ENCODE data around the gene PM20D1. TPM values are rescaled to one million over a fixed set of nuclear protein-coding genes. Genes with fewer than 3 reads are reported as not detected.
"Not testable (repeated sequence)": the region's sequence is repeated elsewhere in the genome, so short reads cannot be mapped to it uniquely, and the experiment has no call there.

Gene PM20D1
- polyA plus RNA-seq, 1 of the 3 experiments (the other 2 are of a cell fraction), result not detected

GRCh38 chr1:205826016-205826806 lies 23.7 kb downstream of the PM20D1 start:
- POLR2A ChIA-PET, result no interaction called here
- peaks cover 0 to 2% of the 10 kb centered on the region in 2 experiments; a peak in 1 of 4 replicates for H3K4me1 ChIP-seq (ENCODE audit: control insufficient read depth in 1 of 2, insufficient read depth in 2 of 2, low read depth in 1 of 2, low read length in 1 of 2)
- WGBS (ENCODE audit: low lambda C conversion rate), result 82% methylated on average over 7 of the region's 8 CpGs

DNA sequence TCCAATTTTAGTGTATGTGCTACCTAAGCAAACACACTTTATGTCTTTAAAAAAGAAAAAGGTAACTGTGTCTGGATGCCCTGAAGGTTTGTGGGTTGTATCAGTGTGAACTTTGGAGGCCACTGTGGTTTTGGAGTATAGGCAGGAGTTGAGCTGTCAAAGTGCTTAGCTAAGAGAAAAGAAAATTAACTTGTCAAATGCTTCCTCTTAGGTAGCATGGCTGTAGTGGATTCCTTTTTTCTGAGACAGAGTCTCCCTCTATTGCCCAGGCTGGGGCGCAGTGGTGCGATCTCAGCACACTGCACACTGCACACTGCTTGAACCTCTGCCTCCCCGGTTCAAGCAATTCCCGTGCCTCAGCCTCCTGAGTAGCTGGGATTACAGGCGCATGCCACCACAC lies 25.8 kb downstream of the PM20D1 start:
- no peak for TF ChIP-seq MEF2A (IDR thresholded peaks at IDR 0.05; ENCODE audit: borderline replicate concordance, low read depth)
- no peak for TF ChIP-seq SMC3 (IDR thresholded peaks at IDR 0.05; ENCODE audit: low read depth, low read length)
- TF ChIP-seq TEAD4 (IDR thresholded peaks at IDR 0.05; ENCODE audit: borderline replicate concordance, insufficient read depth), result no peak
- TF ChIP-seq RFX5 (IDR thresholded peaks at IDR 0.05; ENCODE audit: low read length), result no peak
- TF ChIP-seq FOXJ3 (CRISPR knock-in tag; IDR thresholded peaks at IDR 0.05), result no peak
- TF ChIP-seq POLR2AphosphoS5 (IDR thresholded peaks at IDR 0.05; ENCODE audit: low read depth, low read length), result no peak
- no peak for TF ChIP-seq SIN3A (IDR thresholded peaks at IDR 0.05; ENCODE audit: borderline replicate concordance, low read depth, low read length)
- TF ChIP-seq REST (IDR thresholded peaks at IDR 0.05; ENCODE audit: low read depth, low read length), result no peak
- no peak for TF ChIP-seq USF1 (IDR thresholded peaks at IDR 0.05; ENCODE audit: borderline replicate concordance, low read depth)
- 91% methylated on average over 5 of the region's 5 CpGs for WGBS (ENCODE audit: low lambda C conversion rate)
- ChIA-PET CTCF (interaction anchor here (1.2 kb wide), 1 partner anchor 10 kb away, joined by 3 read pairs; no protein-coding TSS in a partner anchor), POLR2A (no interaction called here)
- no peak overlapping the region for H3K9ac ChIP-seq
- no peak overlapping the region for H3K4me2 ChIP-seq
- no peaks in the 10 kb centered on the region for H4K20me1 ChIP-seq (ENCODE audit: insufficient read depth)
- DNase-seq, result no peak
- H3F3A ChIP-seq (replicated peaks; ENCODE audit: insufficient read depth), result no peaks in the 10 kb centered on the region
- H3K4me1 ChIP-seq (ENCODE audit: control insufficient read depth in 1 of 2, insufficient read depth in 2 of 2, low read depth in 1 of 2, low read length in 1 of 2), result peaks cover 0 to 2% of the 10 kb centered on the region in 2 experiments; a peak in 1 of 4 replicates
- no peaks in the 10 kb centered on the region for H3K27me3 ChIP-seq (ENCODE audit: insufficient read depth)
- H3K36me3 ChIP-seq (replicated peaks in 1 of 2; ENCODE audit: control insufficient read depth in 1 of 2, insufficient read depth in 2 of 2, low read length in 1 of 2), result no peaks in the 10 kb centered on the region
- no peak overlapping the region for H3K27ac ChIP-seq (ENCODE audit: low read depth in 2 of 2, low read length in 1 of 2)
- H3K4me3 ChIP-seq (ENCODE audit: low read depth in 2 of 2, low read length in 1 of 2), result no peak overlapping the region
- H2AFZ ChIP-seq (ENCODE audit: low read depth), result no peak overlapping the region
- no peaks in the 10 kb centered on the region for H3K79me2 ChIP-seq (ENCODE audit: insufficient read depth)
- H3K9me3 ChIP-seq, result no peaks in the 10 kb centered on the region
- no peaks in the 10 kb centered on the region for H3K9me2 ChIP-seq

More at GRCh38 chr1:205826016-205826806, 23.7 kb downstream of the PM20D1 start:
- no peak for DNase-seq
- no peak overlapping the region for H3K4me3 ChIP-seq (ENCODE audit: low read depth in 2 of 2, low read length in 1 of 2)
- H2AFZ ChIP-seq (ENCODE audit: low read depth), result no peak overlapping the region
- H3K9me2 ChIP-seq, result no peaks in the 10 kb centered on the region
- CTCF ChIA-PET, result interaction anchor here (1.3 to 2.4 kb wide), 4 partner anchors 9 to 151 kb away, joined by 4 to 11 read pairs (median 5); no protein-coding TSS in a partner anchor
- no peaks in the 10 kb centered on the region for H3K27me3 ChIP-seq (ENCODE audit: insufficient read depth)
- no peak overlapping the region for H3K27ac ChIP-seq (ENCODE audit: low read depth in 2 of 2, low read length in 1 of 2)
- no peak overlapping the region for H3K9ac ChIP-seq
- no peaks in the 10 kb centered on the region for H3K36me3 ChIP-seq (replicated peaks in 1 of 2; ENCODE audit: control insufficient read depth in 1 of 2, insufficient read depth in 2 of 2, low read length in 1 of 2)
- H3K9me3 ChIP-seq, result no peaks in the 10 kb centered on the region
- no peak overlapping the region for H3K4me2 ChIP-seq
- no peaks in the 10 kb centered on the region for H3K79me2 ChIP-seq (ENCODE audit: insufficient read depth)
- no peaks in the 10 kb centered on the region for H3F3A ChIP-seq (replicated peaks; ENCODE audit: insufficient read depth)
- TF ChIP-seq RCOR1 (IDR thresholded peaks at IDR 0.05; ENCODE audit: low read length) (no peak), IRF3 (IDR thresholded peaks at IDR 0.05; ENCODE audit: low read depth, low read length) (no peak), CHD2 (IDR thresholded peaks at IDR 0.05; ENCODE audit: low read length, partially characterized antibody) (no peak), TAF1 (IDR thresholded peaks at IDR 0.05; ENCODE audit: borderline replicate concordance, low read depth, low read length) (no peak)
- TF ChIP-seq, protein P1, sequence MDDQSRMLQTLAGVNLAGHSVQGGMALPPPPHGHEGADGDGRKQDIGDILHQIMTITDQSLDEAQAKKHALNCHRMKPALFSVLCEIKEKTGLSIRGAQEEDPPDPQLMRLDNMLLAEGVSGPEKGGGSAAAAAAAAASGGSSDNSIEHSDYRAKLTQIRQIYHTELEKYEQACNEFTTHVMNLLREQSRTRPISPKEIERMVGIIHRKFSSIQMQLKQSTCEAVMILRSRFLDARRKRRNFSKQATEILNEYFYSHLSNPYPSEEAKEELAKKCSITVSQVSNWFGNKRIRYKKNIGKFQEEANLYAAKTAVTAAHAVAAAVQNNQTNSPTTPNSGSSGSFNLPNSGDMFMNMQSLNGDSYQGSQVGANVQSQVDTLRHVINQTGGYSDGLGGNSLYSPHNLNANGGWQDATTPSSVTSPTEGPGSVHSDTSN (IDR thresholded peaks at IDR 0.05), result no peak
- no peaks in the 10 kb centered on the region for H4K20me1 ChIP-seq (ENCODE audit: insufficient read depth)

GRCh38 chr1:205823260-205823659 lies 26.7 kb downstream of the PM20D1 start:
- POLR2A ChIA-PET, result not testable (repeated sequence)

More at GRCh38 chr1:205823260-205823659, 26.7 kb downstream of the PM20D1 start:
- H3F3A ChIP-seq (replicated peaks; ENCODE audit: insufficient read depth); H3K9me2 ChIP-seq; H3K79me2 ChIP-seq (ENCODE audit: insufficient read depth); H4K20me1 ChIP-seq (ENCODE audit: insufficient read depth); DNase-seq; H3K27me3 ChIP-seq (ENCODE audit: insufficient read depth); H3K27ac ChIP-seq (ENCODE audit: low read depth in 2 of 2, low read length in 1 of 2); H2AFZ ChIP-seq (ENCODE audit: low read depth); CTCF ChIA-PET; H3K9ac ChIP-seq; H3K4me3 ChIP-seq (ENCODE audit: low read depth in 2 of 2, low read length in 1 of 2); H3K4me1 ChIP-seq (ENCODE audit: control insufficient read depth in 1 of 2, insufficient read depth in 2 of 2, low read depth in 1 of 2, low read length in 1 of 2); H3K4me2 ChIP-seq; H3K36me3 ChIP-seq (replicated peaks in 1 of 2; ENCODE audit: control insufficient read depth in 1 of 2, insufficient read depth in 2 of 2, low read length in 1 of 2); H3K9me3 ChIP-seq: not testable (repeated sequence)
- 80% methylated on average over 2 of the region's 2 CpGs for WGBS (ENCODE audit: low lambda C conversion rate)
